Measurements from ENCODE around the gene DDX56. TPM values are rescaled to one million over a fixed set of nuclear protein-coding genes. Genes with fewer than 3 reads are reported as not detected.

Gene DDX56
- total RNA-seq, 4 donors from 2014 or later: 34.1 to 69.6 (median 50.0) TPM

Other genes starting within 250 kb of the DDX56 start
- under 1 TPM; 0.26 to 0.95 (median 0.69) TPM for gene CAMK2B, start 248.3 kb downstream of the DDX56 start, total RNA-seq
- gene NUDCD3, start 83.2 kb downstream of the DDX56 start, total RNA-seq: 10 to 100 TPM; 33.5 to 54.0 (median 47.0) TPM
- under 1 TPM in 2 of 4 donors, not detected in 2; 0.08 to 0.19 TPM for gene NPC1L1, start 32.6 kb downstream of the DDX56 start, total RNA-seq
- gene TMED4, start 8.3 kb upstream of the DDX56 start, total RNA-seq: 100 to 1,000 TPM in 2 of 4 donors, 10 to 100 TPM in 2; 68.0 to 123 (median 102) TPM
- 100 to 1,000 TPM in 1 of 4 donors, 10 to 100 TPM in 3; 68.9 to 102 (median 89.5) TPM for gene OGDH, start 32.7 kb upstream of the DDX56 start, total RNA-seq
- gene ZMIZ2, start 174.9 kb upstream of the DDX56 start, total RNA-seq: 10 to 100 TPM in 3 of 4 donors, 1 to 10 TPM in 1; 6.9 to 25.4 (median 18.3) TPM
- gene PPIA, start 222.8 kb upstream of the DDX56 start, total RNA-seq: 1,000 to 10,000 TPM; 1,726 to 3,682 (median 2,875) TPM

Data from esophagus squamous epithelium (tissue), 4 donors.